Right renal cortex interstitium (tissue), 3 donors: ENCODE data around the gene TRMT10A. TPM values are rescaled to one million over a fixed set of nuclear protein-coding genes. Genes with fewer than 3 reads are reported as not detected.

Experiments
- DNase-seq, 3 donors: peaks; one replicate each; pipeline ENCODE4 v3.0.0-alpha.2; 2013; ENCODE audit warnings: low read depth in 3 of 3, low spot score in 2 of 3
- polyA plus RNA-seq, 3 donors: library from polyadenylated mRNA; unstranded; fragments of 120-200 nt; gene quantifications; one replicate each; pipeline ENCODE4 v1.2.1, GENCODE V29; 2013; ENCODE audit not compliant: insufficient read length in 3 of 3

The TRMT10A gene, protein sequence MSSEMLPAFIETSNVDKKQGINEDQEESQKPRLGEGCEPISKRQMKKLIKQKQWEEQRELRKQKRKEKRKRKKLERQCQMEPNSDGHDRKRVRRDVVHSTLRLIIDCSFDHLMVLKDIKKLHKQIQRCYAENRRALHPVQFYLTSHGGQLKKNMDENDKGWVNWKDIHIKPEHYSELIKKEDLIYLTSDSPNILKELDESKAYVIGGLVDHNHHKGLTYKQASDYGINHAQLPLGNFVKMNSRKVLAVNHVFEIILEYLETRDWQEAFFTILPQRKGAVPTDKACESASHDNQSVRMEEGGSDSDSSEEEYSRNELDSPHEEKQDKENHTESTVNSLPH
- 10 to 100 TPM; 16.2 to 17.9 (median 16.3) TPM for polyA plus RNA-seq

DNA sequence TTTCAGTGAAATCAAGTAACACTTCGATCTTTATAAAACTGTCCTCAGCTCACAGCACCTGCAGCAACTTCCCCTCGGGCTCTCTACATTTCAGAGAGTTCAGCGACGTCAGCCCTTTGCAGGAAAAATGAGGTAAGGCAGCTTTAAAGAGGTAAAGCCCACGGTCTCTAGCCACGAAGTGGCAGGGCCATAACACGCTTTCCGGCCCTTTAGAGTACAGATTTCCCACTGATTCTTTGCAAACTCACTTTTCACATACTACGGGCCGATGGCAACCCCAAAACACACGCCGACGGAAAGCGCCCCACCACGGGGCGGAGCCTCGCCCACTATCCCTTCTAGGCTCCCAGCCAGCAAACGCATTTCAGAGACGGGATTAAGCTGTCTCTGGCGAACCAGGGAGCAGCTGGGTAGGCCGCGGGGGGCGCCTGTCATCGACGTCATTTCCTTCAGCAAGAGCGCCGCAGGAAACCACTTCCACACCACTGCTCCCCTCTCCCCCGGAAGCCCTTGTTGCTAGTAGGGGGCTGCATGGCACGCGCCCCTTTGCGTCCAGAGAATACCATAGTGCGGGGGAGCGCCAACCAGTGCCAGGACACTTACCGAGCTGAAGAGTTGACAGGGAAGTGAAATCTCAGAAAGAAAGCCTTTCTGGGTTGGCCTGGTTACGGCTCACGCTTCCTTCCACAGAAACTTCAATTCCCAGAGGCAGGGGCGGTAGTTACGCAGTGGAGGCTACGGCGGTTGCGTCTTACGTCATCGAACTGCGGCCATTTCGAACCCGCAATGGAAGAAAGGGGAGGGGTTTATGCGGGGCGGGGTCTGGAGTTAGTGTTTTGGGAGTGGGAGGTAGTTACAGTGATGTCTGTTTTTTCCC, at the start of gene TRMT10A:
TRMT10A (minus strand) TSS at position 730 of the 877 bp plus-strand sequence. CDS start 4,701 bp downstream, outside the sequence.
- DNase-seq: peak; percentile 97 to 98 (median 97)

DNA sequence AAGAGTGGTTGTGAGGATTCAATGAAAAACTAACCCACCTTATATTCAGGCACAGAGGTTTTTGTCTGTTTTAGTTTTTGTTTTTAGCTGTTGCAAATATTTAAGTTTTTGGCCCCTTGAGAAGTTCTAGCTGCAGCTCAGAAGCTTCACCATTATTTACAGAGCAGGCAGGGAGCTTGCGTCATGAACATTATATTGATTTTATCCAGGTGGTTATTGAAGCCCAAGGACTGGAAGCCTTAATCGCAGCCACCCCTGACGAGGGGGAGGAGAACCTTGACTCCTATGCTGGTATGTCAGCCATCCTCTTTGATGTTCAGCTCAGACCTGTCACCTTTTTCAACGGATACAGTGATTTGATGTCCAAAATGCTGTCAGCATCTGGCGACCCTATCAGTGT, 48.9 kb upstream of the TRMT10A start:
- no peak for DNase-seq

DNA sequence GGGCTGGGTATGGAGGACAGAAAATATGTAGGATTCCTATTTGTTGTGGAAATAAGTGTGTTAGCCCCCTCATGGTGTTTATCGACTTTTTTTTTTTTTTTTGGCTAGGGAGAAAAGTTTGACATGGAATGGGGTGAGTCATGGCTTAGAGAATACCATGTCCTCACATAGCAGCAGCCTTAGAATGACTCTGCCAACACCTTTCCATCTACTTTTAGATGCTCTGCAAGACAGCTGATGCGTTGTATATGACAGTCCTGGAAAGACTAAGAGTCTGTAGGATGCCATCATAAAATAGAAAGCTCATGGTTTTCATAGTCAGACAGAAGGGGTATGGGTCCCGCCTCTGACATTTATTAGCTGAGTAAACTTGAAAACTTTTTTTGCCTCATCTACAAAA, 48.4 kb upstream of the TRMT10A start:
- no peak for DNase-seq

DNA sequence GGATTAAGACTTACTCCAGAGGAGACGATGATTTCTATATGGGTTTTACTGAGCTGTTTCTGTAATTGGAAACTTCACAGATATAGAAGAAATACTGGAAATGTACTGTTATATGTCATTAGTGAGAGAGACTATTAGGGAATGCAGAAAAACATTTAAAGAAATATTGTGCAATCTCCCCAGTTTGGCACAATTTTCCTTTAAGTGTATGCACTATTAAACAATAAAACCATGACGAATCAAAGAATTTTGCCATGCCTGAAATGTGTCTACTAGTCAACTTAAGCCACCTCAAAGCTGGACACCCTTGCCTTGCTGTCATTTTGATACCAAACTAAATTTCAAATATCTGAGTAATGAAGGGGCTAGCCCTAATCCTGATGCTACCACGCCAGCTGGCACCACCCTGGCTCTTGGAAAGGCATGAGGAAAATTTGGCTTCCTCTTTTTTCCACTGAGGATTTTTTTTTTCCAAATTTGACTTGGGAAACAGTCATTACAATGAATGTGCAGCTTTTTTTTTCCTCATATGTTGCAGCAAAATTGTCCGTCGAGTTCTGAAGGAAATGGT, 46.9 kb upstream of the TRMT10A start:
- DNase-seq: no peak

DNA sequence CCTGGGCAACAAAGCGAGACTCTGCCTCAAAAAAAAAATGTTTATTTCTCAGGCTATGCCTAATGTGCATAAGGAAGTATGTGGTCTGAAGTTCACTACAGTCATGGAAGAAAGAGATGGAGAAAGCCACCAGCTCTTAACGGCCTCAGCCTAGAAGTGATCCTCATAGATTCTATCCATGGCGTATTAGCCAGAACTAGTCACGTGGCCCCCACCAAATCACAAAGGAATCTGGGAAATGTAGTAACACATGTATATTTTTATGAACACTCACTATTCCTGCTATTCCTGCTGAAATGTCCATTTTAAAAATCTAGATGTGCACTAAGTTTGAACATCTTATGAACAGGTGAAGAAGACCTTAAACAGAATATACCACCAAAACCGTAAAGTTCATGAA, 44.6 kb upstream of the TRMT10A start:
- no peak for DNase-seq

DNA sequence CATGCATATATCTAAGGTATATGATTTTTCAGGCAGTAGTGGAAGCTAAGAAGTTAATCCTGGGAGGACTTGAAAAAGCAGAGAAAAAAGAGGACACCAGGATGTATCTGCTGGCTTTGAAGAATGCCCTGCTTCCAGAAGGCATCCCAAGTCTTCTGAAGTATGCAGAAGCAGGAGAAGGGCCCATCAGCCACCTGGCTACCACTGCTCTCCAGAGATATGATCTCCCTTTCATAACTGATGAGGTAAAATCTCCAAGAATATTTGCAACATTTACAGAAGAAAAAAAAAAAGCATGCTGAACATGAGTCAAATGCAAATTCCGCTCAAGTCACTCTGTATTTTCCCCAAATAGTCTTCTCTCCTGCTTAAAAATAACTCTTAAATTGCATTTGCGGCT, 42.9 kb upstream of the TRMT10A start:
- DNase-seq: no peak

DNA sequence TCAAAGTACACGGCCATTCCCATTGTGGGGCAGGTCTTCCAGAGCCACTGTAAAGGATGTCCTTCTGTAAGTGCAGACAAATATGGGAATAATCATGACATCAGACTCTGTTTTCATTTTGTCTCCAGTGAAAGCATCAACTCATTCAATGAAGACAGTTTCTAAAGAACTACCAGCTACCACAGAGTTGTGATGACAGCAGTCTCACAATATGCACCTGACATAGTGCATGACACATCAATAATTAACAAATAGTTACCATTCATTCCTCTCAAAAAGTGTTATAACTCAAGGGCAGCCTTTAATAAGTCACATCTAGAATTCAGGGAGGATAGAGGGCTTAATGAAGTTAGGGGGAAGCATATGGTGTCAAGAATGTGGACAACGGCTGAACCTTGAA, 31.0 kb upstream of the TRMT10A start:
- no peak for DNase-seq

DNA sequence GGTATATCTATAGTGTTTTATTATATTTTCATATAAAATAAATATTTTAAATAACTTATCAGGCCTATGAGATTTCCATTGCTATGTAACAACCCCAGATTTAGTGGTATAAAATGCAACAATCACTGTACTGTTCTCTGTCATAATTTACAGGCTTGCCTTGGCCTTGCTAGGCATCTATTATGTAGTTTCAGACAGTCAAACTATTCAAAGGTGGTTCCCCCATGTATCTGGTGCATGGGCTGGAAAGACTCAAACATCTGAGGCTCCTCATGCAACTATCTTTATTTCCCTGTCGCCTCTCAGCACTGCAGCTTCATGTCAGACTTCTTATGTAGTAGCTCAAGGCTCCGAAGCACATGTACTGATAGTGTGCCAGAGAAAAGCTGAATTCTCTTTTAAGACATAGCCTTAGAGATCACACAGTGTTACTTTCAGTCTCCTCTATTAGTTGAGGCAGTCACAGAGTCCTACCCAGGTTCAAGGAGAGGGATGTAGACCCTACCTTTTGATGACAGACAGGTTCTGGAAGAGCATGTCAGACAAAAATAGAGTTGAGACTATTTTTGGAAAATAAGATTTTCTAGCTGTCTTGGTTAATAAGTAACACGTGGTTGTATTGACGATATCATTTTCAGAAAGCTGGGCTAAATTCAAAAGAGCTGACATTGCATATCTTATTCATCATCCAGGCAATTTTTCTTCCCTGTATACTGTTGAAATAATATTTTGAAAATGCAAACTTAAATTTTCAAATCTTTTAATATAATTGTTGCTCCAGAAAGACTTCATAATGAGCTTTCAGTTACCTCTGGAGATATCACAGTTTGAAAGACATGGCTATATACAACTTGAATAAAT, 30.2 kb upstream of the TRMT10A start:
- DNase-seq: no peak

DNA sequence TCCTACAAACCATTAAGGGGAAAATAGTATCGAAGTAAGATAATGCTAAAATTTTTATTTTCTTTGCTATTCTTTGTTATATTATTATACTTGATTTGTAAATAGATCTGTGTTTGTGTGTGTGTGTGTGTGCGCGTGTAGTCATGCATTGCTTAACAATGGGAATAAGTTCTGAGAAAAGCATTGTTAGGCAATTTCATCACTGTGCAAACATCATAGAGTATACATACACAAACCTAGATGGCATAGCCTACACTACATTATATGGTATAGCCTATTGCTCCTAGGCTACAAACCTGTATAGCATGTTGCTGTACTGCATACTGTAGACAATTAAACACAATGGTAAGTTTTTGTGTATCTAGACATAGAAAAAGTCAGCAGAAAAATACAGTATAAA, 27.9 kb upstream of the TRMT10A start:
- no peak for DNase-seq

DNA sequence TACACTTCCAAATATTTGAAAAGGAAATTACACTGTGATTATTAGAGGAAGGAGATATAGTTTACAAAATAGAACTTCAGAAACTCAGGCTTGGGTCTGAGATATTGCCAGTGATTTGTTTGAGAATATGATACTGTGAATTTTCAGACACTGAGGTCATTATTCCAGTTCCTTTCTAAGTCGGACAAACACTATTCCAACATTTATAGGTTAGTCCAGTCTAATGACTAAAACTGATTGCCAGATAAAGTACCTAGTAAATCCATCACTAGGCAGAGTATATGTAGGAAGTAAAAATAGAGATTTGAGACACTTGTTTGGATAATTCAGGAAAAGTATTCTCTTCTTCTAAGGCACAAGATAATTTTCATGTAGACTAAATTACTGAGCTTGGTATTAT, 24.0 kb upstream of the TRMT10A start:
- no peak for DNase-seq

DNA sequence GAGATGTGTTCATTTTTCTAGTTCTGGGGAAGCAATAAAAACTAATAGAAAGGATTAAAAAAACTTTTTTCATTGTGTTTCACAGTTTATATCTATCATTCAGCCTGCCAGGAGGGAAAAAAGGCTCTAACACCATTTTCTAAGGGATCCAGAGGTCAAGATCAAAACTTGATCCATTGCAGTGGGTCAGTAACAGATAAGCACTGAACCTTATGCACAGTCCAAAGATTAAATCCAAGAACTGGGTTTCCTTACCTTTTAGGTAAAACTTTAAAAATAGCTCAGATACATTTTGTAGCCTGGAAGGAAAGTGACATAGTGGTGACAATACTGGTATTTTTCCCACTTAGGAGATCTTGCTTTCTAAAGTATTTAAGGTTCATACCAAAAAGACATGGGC, 23.5 kb upstream of the TRMT10A start:
- DNase-seq: no peak

DNA sequence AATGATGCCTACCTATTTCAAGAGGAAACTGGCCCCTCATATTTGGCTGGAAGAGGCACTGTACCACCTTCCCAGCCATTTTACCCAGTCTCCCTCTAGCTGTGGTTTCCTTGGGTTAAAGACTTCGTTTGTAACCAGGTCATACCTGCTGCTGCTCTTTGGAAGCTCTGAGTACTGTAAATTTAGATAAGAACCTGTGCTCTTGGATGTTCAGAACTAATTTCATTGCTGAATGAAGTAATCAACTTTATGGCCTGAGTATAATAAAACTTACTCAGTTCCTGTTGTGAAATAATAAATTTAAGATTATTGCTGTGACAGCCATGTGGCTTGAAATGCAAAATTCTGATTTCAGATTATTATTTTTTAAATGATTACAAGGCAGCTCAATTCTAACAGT, 23.0 kb upstream of the TRMT10A start:
- DNase-seq: no peak

DNA sequence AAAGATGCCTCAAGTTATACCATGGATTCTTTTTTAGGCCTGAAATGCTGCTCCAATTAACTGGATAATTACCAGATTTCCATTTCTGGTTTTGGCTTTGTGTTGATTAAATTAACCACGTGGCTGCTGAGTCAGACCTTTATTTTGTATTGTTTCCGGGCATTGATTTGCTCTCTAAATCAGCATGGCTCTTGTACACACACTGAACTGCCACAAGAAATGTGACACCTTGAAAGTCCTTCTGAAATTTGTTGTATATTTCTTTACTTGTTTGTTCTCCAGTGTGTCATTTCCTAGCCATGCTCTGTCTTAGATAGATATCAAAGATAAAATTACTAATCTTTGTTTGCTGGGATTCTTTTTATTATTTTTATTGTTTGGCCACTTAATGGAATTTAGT, 22.5 kb upstream of the TRMT10A start:
- no peak for DNase-seq

DNA sequence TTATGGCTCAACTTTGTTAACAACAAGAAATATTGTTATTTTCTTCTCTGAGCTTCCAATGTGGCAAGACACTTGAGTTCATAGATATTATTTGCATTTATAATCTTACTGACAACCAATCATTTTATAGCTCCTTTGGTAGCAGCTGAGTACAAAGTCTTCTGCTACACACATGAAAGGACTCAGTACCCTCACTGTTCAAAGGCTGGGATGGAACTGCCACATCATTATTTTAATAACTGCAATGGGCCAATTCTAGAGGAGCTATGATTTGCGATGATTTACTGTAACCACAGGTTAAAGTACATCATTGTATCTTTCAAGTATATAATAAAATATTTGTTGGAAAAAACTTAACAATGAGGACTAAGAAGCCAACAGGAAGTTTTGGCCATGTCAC, 21.7 kb upstream of the TRMT10A start:
- DNase-seq: no peak

DNA sequence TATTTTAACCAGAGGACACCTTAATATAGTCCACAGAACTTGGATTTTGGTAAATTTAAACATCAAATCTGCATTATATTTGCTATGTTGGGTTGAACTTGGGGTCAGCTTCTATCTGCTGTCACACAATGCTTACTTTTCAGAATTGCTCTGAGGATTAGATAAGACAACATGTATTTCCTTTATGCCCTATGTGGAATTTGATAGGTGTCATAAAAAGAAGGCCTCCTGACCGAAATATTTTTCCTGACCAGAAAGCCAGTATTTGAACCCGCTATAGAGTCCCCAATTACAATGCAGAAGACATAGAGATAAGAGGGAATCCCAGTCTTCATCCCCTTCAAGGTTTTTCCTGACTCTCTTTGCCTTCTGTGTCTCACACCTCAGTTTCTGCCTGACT, 14.9 kb upstream of the TRMT10A start:
- DNase-seq: no peak

DNA sequence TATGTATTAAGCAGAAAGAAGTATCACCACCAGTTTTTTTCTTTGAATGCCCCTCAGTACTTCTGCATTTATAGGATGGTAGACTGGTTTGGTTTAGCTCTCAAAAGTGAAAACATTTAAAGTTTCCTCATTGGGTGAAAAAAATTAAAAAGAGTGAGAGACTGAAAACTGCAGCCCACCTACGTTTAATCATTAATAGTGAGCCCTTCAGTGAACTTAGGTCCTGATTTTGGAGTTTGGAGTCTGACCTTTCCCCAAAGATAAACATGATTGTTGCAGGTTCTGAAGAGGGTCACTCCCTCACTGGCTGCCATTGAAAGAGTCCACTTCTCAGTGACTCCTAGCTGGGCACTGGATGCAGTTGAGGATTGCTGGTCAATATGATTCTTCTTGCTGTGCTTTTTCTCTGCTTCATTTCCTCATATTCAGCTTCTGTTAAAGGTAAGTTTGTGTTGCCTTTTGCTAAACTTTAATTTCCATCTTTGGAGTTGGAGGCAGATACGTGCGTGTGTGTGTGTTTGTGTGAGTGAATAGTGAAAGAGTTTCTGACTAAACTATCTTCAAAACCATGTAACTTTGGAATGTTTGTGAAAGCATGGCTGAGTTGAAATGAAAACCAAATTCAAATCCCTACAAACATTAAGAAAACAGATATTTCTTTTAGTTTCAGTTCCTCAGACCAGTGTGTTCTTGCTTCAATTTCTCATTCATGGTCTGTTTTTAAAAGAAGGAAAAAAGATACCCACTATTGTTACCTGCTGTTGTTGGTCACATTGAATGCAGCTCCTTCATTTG, 10.9 kb upstream of the TRMT10A start, which contains the start of gene MTTP:
MTTP (plus strand) TSS at position 295 of the 795 bp plus-strand sequence; CDS start at position 381, 86 bp downstream.
- no peak for DNase-seq

DNA sequence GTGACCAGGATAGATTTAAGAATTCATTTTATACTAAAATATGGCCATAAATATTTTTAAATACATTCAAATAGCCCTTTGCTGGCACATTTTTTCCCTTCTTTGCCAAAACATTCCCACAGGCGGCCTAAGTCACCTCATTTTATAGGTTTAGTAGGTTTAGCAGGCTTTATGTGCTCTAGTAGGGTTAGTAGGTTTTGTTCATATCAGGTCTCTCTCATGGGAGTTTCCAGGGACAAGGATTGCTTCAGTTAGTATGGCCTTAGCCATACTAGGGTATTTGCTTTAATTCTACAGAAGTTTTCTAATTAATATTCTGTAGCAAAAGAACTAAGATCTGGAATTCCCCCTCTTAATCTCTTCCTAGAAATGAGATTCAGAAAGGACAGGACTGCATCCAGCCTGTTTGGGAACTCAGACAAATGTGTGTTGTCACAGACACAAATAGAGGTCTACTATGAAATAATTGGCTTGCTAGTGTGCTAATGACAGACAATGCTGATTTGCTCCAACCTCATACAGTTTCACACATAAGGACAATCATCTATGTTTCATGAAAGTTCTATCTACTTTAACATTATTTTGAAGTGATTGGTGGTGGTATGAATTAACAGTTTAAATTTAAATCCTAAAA, 10.0 kb upstream of the TRMT10A start:
- DNase-seq: no peak

DNA sequence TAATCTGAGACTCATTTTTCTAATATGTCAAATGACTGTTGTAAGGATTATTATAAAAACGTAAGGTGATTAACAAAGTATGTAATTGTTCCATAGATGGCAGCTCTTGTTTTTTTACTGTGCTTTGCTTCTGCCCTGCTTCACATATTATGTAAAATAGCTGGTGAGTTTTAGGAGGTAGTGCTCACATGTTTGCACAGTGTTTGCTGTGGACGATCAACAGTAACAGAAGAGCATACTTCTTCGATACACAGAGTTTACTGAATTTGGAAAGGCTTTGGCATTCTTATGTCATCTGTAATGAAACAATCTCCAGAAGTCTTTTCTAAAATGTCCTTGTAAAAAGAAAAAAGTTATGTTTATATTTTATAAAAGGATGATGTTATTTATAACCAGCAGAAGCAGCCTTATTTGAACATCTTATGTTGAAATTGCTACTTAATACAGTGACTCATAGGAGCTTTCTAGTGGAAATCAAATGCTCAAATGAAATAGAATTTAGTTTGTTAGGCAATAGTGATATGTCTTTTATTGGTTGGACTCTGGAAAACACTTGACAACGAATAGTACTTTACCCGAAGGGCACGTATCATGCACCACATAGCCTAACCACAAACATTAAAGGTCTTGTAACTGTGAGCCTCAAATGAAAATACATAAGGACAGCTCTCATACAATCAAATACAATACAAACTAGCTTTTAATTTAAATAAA, 8.8 kb upstream of the TRMT10A start:
- DNase-seq: no peak

DNA sequence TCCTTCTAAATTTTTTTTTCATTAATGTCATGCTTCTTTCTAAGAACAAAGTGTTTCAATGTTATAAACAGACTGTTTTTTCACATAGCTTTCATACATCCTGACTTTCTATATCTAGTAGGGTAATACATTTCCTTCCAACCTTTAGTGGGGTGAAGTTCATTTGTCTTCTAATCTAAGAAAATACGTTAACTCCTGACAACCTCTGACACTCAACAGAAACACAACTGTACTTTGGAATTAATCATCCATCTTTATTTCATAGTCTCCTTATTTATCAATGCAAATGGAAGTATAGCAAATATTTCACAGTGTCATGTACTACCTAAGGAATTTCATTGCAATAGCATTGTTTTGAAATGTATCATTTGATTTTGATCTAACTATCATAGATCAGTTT, 8.0 kb upstream of the TRMT10A start:
- DNase-seq: no peak
